NOMO-1 treated with DMSO at 0.1 percent for 48 hours (cell line): ENCODE results near the gene ST6GALNAC5.

Experiments
- DNase-seq: peaks from one replicate; lab custom pipeline; 2025; ENCODE audit not compliant: unreplicated experiment; lab: John Stamatoyannopoulos, UW

Gene ST6GALNAC5

DNA sequence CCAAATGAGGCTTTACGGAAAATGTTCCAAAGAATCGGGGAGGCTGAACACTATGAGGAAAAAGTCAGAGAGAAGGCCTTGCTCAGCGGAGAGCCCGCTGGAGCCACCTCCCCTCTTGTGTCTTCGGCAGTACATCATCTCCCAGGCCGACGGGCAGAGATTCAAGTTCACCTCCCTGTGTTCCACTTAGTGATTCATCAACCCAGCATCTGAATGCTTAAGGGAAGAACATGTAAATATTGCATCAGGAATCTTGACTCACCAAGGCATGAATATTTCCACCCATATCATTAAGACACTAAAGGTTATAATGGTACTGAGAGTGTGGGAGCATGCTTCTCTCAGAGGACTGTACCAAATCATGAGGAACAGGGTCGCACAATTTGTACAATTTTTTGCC, 172.5 kb downstream of the ST6GALNAC5 start:
- DNase-seq, result no peak

DNA sequence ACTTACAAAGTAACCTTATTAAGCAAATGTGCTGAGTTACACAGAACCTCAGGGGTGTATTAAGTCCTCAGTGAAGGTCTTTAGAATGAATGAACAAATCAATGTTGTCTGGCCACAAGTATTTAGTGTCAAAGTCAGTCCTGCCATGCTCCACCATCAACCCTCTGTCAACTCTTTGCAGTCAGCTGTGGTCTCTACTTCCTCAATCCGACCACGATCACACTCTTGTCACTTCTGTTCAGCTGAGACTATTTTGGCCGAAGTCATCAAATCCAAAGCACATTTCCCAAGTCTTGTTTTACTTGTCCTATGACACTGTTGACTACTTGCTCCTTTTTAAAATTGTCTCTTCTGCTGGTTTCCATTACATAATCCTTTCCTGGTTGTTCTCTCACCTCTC, 173.5 kb downstream of the ST6GALNAC5 start:
- peak; percentile 58 for DNase-seq

DNA sequence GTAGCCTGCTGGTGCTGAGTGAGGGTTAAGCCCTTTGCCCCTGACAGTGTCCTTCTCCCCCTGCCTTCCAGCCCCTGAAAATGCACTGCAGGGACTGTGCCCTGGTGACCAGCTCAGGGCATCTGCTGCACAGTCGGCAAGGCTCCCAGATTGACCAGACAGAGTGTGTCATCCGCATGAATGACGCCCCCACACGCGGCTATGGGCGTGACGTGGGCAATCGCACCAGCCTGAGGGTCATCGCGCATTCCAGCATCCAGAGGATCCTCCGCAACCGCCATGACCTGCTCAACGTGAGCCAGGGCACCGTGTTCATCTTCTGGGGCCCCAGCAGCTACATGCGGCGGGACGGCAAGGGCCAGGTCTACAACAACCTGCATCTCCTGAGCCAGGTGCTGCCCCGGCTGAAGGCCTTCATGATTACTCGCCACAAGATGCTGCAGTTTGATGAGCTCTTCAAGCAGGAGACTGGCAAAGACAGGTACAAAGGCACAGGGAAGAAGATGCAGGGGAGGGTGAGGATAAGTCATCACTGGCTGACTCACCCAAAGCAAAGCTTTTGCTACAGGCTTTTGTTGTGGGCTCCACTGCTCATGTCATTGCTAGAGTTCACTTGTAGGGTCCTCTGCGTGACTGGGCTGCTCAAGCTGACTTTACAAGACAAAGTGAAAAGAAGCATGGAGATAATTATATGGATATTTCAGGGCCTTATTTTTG, 177.0 kb downstream of the ST6GALNAC5 start:
- no peak for DNase-seq

DNA sequence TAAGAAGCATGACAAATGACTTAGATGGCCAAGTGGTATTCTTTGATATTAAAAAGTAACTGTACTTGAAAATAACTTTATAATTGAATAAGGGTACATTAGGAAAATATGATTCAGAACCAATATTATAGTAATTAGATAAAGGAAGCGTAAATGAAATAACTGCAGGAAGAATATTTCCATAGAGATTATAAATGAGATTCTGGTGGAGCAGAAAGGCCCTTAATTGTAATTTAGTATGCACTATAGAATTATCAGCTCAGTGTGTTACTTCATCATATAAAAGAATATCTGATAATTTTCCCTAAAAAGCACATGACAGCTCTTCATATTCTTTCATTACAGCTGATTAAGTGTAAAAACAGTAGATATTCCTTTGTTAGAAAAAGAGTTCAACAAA, 180.3 kb downstream of the ST6GALNAC5 start:
- DNase-seq, result no peak

DNA sequence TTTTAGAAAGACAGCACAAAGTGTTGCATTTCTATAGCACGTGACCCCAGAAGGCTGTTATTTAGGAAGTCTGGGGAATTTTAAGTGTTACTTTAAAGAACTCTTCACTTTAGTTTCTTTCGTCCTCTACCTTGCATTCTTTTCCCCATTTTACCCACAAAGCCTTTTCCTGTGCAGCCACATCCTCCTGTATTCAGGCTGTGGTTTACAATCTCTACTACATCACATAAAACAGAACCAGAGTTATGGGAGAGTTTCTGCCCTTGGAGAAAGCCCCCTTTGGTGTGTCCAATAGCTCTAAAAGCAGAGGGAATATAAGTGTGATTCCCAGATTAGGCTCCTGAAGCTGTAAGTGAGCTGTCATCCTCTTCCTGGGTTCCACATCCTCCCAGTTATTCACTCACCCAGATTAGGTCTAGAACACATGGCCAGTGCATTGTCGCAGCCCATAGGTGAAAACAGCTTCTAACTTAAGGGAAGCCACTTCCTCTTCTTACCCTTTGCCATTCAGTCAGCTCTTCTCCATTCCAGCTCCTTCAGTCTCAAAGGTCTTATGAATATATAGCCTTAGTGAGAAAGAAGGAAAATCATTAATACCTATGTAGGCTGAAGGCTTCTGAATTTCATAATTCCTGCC, 180.8 kb downstream of the ST6GALNAC5 start:
- peak; percentile 87 for DNase-seq

DNA sequence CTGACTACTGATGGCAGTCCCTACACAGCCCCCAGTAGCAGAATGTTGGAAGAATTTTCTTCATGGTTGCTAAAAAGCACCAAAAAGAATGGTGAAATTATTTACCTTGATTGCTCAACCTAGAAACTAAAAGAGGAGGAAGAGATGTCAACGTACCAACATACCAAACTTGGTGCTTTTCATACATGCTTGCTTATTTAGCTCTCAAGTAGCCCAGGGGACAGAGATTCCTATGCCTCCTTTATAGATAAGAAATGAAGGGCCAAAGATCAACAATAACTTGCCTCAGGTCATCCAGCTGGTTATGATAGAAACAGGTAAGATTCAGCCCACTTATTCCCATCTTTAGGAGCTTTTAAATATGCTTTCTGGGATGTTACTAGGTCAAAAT, 181.3 kb downstream of the ST6GALNAC5 start:
- peak; percentile 87 for DNase-seq

DNA sequence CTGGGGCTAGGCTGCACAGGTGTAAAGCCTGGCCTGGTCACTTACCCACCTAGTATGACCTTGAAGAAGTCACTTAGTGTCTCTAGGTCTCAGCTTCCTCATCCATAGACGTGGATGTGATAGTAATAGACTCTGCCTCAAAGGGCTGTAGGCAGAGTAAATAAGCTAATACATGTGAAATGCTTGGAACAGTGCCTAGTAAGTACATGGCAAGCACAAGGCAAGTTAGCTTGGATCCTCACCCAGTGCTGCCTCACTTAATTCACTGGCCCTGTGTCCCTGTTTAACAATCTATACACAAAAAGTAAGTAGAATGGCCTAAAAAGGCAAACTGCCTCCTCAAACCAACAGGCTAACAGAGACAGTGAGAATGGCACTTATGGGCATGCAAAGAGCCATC, 184.1 kb downstream of the ST6GALNAC5 start:
- no peak for DNase-seq

DNA sequence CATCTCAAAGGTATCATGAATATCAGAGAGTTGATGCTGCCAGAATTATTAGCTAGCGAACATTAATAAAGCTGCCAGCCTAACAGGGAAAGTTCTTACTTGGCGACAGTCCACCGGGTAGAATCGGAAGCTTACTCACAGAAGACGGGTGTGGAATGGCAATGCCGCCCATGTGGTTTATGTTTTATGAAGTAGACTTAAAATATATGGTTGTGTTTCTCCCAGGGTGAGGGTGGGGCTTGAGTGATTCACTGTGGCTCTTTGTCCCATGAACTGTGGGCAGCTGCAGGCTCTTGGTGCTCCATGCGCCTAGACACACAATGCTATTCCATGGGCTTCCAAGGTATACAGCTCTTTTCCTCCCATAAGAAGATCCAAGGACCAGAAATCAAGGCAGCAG, 189.2 kb downstream of the ST6GALNAC5 start:
- no peak for DNase-seq

DNA sequence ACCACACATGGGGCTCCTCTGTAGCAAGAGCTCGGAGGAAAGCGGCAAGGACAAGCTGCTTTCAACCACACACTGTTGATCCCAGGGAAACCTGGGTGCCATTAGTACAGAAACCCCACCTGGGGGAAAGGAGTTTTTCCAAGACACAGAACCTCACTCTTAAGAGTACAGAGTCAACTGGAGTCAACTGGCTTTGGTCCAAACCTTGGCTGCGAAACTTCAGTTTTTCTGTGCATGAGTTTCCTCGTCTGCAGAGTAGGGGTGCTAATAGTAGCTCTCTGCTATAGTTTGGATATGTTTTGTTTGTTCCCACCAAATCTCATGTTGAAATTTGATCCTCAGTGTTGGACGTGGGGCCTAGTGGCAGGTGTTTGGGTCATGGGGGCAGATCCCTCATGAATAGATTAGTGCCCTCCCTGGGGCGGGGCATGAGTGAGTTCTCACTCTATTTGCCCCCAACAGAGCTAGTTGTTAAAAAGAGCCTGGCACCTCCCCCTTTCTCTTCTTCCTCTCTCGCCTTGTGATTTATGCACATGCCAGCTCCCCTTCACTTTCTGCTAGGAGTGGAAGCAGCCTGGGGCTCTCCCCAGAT, 190.8 kb downstream of the ST6GALNAC5 start:
- DNase-seq, result no peak

DNA sequence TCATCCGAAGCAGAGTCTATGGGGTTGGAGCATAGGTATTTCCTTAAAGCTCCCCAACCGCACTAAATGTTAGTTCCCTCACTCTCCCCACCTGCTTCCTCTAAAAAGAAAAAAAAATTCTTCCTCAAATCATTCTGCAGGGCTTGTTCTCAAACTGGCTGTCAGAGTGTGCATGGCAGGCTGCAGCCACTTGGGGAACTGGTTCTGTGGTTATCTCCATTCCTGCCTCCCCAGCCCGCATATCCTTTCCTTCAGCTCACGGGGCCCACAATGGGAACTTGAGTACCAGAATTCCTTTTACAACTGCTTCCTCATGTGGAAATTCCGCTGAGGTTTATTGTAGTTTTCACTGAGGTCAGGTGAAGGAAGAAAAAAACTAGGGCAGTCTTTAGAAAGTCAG, 192.7 kb downstream of the ST6GALNAC5 start:
- peak; percentile 82 for DNase-seq

DNA sequence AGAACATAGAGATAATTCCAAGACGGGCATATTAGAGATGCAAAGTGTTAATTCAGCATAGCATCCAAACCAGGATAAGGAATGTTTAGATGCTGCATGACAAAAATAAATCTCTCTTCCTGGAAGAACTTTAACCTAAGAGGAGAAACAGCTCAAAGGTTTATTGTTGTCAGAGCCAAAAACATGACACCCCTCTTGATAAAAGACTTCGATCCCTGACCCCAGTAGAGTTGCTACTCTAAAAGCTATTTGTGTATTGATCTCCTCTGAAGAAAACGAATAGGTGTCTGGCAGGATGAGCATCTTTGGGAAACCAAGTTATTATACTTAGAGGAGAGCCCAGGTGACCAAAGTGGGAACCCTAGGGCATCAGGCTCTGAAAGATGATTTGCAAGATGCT, 193.9 kb downstream of the ST6GALNAC5 start:
- no peak for DNase-seq

DNA sequence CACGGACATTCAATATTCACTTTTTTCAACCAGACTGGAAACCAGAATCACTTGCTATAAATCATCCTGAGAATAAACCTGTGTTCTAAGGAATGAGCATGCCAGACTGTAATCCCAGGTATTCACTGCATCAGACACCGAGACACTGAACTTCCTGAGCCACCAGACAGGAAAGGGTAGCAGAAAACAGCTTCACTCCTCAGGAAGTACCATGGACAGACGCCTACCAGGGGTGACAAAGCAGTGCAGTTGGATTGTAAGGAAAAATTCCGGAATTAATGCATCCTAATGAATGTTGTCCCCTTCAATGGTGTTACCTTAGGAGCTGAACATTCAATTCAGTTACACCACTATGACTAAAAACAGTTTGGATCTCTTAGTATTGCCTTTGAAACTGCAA, 195.8 kb downstream of the ST6GALNAC5 start:
- no peak for DNase-seq

DNA sequence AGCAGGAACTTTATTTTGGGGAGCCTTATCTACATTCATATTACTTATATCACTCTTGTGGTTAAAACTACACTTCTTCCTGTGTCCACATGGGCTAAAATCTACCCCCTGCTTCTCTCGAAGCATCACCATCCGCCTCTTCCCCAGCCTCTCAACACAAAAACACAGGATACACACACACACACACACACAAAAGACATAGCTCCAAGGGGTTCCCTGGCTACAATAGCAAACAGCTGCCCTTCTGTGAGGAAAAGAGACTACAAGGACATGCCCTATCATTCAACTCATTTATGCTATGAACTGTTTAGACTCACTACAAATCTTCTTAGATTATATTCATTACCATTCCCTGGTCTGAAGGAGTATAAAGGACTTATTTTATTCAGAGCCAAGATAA, 197.0 kb downstream of the ST6GALNAC5 start:
- DNase-seq, result no peak

DNA sequence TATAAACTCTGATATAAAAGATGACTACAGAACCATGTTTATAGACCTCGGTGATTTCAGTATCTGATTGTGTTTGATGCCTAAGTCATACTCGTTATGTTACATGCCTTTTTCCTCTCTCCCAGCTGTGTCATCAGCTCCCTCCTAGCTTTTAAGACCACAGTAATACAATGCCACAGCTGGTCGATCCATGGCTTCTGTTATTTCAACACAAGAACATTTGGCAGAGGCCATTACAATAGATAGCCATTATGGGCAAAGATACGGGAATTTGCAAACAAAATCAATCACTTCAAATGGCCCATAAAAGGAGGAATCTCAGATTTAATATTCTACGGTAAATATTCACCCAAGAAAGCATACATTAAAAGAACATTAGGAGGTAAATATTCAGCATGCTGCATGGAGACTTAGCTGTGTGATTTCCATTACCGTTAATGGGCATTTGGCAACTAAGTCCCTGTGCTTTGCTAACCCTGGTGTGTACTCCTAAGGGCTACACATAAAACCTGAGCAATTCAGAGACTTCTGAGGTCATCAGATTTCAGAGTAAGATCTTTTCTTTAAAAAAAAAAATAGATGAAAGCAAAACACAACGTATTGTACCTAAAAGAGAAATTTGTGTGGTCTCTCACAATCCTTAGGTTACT, 198.5 kb downstream of the ST6GALNAC5 start:
- DNase-seq, result no peak

DNA sequence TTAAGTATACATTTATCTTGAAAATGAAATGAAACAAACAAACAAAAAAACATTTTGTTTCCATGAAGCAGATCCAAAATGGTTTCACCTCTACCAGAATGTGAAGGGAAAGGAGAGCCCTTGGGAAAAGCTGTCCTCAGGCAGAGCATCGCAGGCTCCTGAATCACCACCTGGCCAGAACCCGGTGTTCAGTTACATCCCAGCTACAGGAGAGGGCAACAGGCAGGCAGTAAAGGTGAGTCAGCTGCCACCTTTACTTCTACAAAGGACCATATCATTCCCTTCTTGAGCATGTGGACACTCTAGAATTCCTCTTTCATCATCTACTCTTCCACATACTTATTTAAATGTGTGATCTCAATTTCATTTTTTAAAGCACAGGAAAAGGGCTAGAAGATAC, 200.7 kb downstream of the ST6GALNAC5 start:
- no peak for DNase-seq

DNA sequence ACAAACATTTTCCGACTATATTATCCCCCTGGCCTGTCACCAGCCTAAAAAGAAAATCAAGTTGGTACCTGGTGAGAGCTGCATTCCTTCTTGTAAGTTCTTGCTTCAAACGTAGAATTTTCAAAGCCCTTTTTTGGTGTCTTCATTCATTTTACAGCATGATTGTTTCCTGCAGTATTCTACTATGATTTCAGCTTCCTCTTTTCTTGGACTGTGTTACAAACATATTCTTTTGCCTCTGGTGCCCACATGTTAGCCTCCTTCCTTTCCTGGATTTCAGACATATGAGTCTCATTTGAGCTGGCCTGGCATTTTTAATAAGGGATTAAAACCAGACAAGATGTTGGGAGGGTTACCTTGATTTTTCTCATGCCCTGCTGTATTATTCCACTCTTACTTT, 209.5 kb downstream of the ST6GALNAC5 start:
- peak; percentile 69 for DNase-seq

DNA sequence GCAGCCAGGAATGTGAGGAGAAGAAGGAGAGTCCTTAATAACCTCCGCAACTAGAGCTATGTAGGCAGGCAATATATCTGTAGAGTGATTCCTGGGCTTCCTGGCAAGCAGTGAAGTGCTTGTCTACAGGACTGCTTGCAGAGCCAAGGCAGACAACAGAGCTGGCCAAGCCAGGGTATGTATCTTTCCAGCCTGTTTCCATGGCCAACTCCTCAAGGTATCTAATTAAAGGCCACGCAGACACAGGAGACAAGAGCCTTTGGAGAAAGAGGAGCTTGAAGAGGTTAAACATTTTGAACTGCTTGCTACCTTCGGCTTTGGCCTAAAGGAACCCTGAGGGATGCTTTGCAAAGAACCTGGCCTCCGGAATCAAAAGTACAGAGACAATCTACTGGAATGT, 214.6 kb downstream of the ST6GALNAC5 start:
- no peak for DNase-seq

DNA sequence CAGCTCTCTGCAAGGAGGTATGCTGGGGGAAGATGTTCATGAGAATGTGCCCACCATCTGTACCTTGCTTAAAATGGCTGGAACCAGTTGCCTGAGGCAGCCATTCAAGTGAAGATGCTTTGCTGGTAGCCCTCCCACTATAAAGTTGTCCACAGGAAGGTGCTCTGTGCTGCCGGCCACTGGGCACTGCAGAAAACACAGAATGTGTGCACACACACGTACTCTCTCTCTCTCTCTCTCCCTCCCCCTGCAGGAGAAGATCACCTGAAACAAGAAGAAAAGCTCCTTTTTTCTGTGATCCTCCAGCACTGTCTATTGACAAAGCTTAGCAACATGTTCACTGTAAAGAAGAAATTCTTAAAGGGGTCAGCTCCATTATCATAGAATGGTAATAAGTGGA, 217.2 kb downstream of the ST6GALNAC5 start:
- DNase-seq, result no peak

DNA sequence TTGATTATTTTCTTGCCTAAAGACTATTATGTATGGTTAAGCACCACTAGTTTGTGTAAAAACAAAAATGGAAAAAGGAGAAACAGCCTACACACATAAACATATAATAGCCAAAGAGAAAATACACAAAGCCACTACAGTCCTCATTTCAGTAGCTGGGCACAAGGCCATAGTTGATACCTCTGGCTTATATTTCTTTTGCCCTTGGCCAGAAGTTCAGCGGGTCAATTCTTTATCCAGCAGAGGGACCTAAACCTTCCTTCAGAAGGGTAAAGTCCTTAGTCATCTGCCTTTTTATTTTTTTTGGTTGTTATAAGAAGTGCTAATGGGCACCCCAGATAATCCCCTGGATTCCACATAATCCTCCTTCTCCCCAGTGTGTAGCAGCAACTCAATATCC, 217.8 kb downstream of the ST6GALNAC5 start:
- DNase-seq, result no peak

DNA sequence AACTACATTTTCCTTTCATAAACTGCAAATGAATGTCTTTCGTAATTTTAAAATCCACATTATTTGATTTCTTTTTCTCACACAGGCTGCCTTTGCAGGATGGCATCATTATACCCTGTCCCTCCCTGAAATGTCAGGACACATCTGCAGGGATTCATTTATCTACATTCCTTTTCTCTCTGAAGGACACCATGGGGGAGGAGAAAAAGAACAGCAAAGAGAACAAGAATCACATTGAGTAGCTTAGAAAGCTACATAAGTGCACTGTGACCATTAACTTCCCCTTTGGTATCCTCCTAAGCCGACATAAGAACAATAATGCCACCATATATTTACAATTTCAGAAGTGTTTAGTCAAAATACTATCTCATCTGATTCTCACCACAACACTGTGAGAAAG, 222.5 kb downstream of the ST6GALNAC5 start:
- DNase-seq, result no peak

DNA sequence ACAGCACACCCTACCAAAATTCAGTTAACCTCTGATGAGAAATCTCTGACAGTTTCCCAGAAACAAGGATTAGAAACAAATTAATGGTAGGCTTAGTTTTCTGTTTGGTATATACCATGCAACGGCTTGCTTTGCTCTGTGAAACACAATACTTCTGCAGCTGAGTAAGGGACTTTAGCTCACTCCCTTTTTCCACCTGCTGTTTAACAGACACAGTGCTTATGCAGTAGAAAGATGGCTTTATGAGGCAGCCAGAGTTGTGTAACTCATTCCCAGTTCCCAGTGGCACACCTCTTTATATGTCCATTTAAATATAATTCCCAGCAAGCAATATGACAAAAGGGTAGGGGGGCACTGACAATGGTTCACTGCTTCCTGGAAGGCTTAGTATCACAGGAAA, 228.0 kb downstream of the ST6GALNAC5 start:
- DNase-seq, result no peak
